K562 (cell line): Measurements from ENCODE around the gene C1orf216. TPM values are rescaled to one million over a fixed set of nuclear protein-coding genes. Genes with fewer than 3 reads are reported as not detected.

Experiments
- ASH1L ChIP-seq: fragments of 450-650 bp; IDR thresholded peaks from 2 replicates; pipeline ENCODE4 v1.6.1; 2018; ENCODE audit warnings: borderline replicate concordance, mild to moderate bottlenecking, low read depth; ENCODE audit not compliant: partially characterized antibody
- CC2D1A ChIP-seq: fragments of 450-650 bp; IDR thresholded peaks from 2 replicates; pipeline ENCODE4 v1.6.1; 2017; ENCODE audit warnings: mild to moderate bottlenecking
- E2F1 ChIP-seq: sonication (generic); formaldehyde crosslinking; IDR thresholded peaks from 2 replicates; pipeline ENCODE4 v1.8.1; 2023; ENCODE audit warnings: mild to moderate bottlenecking, missing genetic modification reagents, moderate library complexity
- E2F5 ChIP-seq: sonication (generic); formaldehyde crosslinking; IDR thresholded peaks from 2 replicates; pipeline ENCODE4 v1.8.0; 2022; ENCODE audit warnings: mild to moderate bottlenecking, missing genetic modification reagents
- FOXK1 ChIP-seq: sonication (generic); formaldehyde crosslinking; IDR thresholded peaks from 2 replicates; pipeline ENCODE4 v1.8.0; 2022; ENCODE audit warnings: missing genetic modification reagents, mild to moderate bottlenecking, borderline replicate concordance
- MNT ChIP-seq, 2 experiments: fragments of 450-650 bp; conservative IDR thresholded peaks; 2 replicates each; pipeline ENCODE4 v1.6.1; 2017; ENCODE audit warnings: mild to moderate bottlenecking in 2 of 2, moderate library complexity in 2 of 2
- PYGO2 ChIP-seq: fragments of 450-650 bp; IDR thresholded peaks from 2 replicates; pipeline ENCODE4 v1.6.1; 2016; ENCODE audit warnings: mild to moderate bottlenecking, missing genetic modification characterization, moderate library complexity, missing compliant biosample characterization
- RAD21 ChIP-seq, 2 experiments: fragments of 250-450 bp in 1 of 2; fragments of 450-650 bp in 1 of 2; sonication (Bioruptor Pico) in 1 of 2; formaldehyde crosslinking in 1 of 2; IDR thresholded peaks in 1 of 2; conservative IDR thresholded peaks in 1 of 2; 2 replicates each; pipeline versions ENCODE4 v1.4.0 to v1.8.0; 2020 to 2022; ENCODE audit warnings: mild to moderate bottlenecking in 2 of 2, moderate library complexity in 1 of 2
- RBBP5 ChIP-seq: fragments of 200-600 bp; sonication (generic); IDR thresholded peaks from 2 replicates; pipeline ENCODE4 v1.6.1; 2012; ENCODE audit warnings: borderline replicate concordance, mild to moderate bottlenecking, low read length, control low read depth, inconsistent platforms; ENCODE audit not compliant: insufficient read depth, poor library complexity, severe bottlenecking
- RBFOX2 ChIP-seq: fragments of 200-400 bp; formaldehyde crosslinking; IDR thresholded peaks from 2 replicates; pipeline ENCODE4 v1.6.1; 2017; ENCODE audit warnings: low read depth, mild to moderate bottlenecking, low read length, moderate library complexity
- SMARCB1 ChIP-seq: IDR thresholded peaks from 2 replicates; pipeline ENCODE4 v1.6.1; 2011; ENCODE audit warnings: improper control_type of control experiment, low read depth; ENCODE audit not compliant: insufficient read length
- SREBF2 ChIP-seq: sonication (generic); formaldehyde crosslinking; IDR thresholded peaks from 2 replicates; pipeline ENCODE4 v1.4.0; 2020; ENCODE audit warnings: mild to moderate bottlenecking, missing genetic modification reagents
- XRCC5 ChIP-seq: fragments of 200-400 bp; formaldehyde crosslinking; IDR thresholded peaks from 2 replicates; pipeline ENCODE4 v1.6.1; 2017; ENCODE audit warnings: low read depth, mild to moderate bottlenecking, low read length
- ZNF324 ChIP-seq: fragments of 250-450 bp; sonication (Bioruptor Pico); IDR thresholded peaks from 2 replicates; pipeline ENCODE4 v1.4.0; 2020; ENCODE audit warnings: mild to moderate bottlenecking
- ZNF507 ChIP-seq: conservative IDR thresholded peaks from 2 replicates; pipeline ENCODE4 v1.6.1; 2017; ENCODE audit warnings: missing genetic modification characterization, missing compliant biosample characterization
- polyA plus RNA-seq, 8 experiments: library from polyadenylated mRNA; depleted of rRNA in 4 of 8; stranded (reverse) in 5 of 8; unstranded in 3 of 8; fragments of >200 nt; fragmentation: Nextera tagmentation in 2 of 8; fragmentation: Illumina TruSeq in 1 of 8; extraction: Ambion mirVana in 2 of 8; extraction: Trizol in 1 of 8; gene quantifications; 2 replicates each; pipeline versions ENCODE4 v1.2.1 to v1.2.3, GENCODE V29; 2011 to 2014; ENCODE audit warnings: inconsistent platforms in 1 of 8, missing spikeins in 1 of 8
- total RNA-seq, 7 experiments: library from RNA; depleted of rRNA in 6 of 7; stranded (reverse); fragments of >200 nt in 6 of 7; fragmentation: Illumina TruSeq in 2 of 7; extraction: Trizol in 2 of 7; gene quantifications; 2 replicates each; pipeline versions ENCODE4 v1.2.1 to v1.2.3, GENCODE V29; 2011 to 2021; ENCODE audit warnings: low replicate concordance in 1 of 7
- TF ChIP-seq, protein P1 (sequence below): fragments of 450-650 bp; IDR thresholded peaks from 2 replicates; pipeline ENCODE4 v1.6.1; 2016; ENCODE audit warnings: mild to moderate bottlenecking

Gene C1orf216
- total and polyA plus RNA-seq, 9 of the 15 experiments (the other 6 are each of a cell fraction or from before 2014, with no cell fraction given), result 3.4 to 25.1 (median 15.0) TPM

GRCh38 chr1:35715568-35716002 lies 3.1 kb downstream of the C1orf216 start (continued):
- TF ChIP-seq RAD21 (CRISPR knock-in tag; conservative IDR thresholded peaks at IDR 0.05 in 1 of 2, IDR thresholded peaks at IDR 0.05 in 1 of 2), result peak; percentile 79 to 90
- 0 out of 2 replicates have a peak, but pooled peaks have one; percentile 32 for TF ChIP-seq ZNF324 (CRISPR knock-in tag)
- no peak for TF ChIP-seq ZNF507 (tag)
- no peak for TF ChIP-seq FOXK1
- no peak for TF ChIP-seq RBBP5
- TF ChIP-seq E2F5, result no peak
- TF ChIP-seq XRCC5, result peak; percentile 95
- no peak for TF ChIP-seq SREBF2
- 0 out of 2 replicates have a peak, but pooled peaks have one; percentile 13 for TF ChIP-seq RBFOX2
- TF ChIP-seq ASH1L, result no peak
- no peak for TF ChIP-seq PYGO2 (tag)
- TF ChIP-seq E2F1 (CRISPR knock-in tag), result no peak
- TF ChIP-seq MNT (conservative IDR thresholded peaks at IDR 0.05), result 0 out of 4 replicates have a peak, but pooled peaks of 1 of the 2 experiments have one; percentile 33
- no peak for TF ChIP-seq SMARCB1
- TF ChIP-seq, protein P1, sequence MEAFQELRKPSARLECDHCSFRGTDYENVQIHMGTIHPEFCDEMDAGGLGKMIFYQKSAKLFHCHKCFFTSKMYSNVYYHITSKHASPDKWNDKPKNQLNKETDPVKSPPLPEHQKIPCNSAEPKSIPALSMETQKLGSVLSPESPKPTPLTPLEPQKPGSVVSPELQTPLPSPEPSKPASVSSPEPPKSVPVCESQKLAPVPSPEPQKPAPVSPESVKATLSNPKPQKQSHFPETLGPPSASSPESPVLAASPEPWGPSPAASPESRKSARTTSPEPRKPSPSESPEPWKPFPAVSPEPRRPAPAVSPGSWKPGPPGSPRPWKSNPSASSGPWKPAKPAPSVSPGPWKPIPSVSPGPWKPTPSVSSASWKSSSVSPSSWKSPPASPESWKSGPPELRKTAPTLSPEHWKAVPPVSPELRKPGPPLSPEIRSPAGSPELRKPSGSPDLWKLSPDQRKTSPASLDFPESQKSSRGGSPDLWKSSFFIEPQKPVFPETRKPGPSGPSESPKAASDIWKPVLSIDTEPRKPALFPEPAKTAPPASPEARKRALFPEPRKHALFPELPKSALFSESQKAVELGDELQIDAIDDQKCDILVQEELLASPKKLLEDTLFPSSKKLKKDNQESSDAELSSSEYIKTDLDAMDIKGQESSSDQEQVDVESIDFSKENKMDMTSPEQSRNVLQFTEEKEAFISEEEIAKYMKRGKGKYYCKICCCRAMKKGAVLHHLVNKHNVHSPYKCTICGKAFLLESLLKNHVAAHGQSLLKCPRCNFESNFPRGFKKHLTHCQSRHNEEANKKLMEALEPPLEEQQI, result no peak
- TF ChIP-seq CC2D1A, result no peak
